ENCODE data around the gene CD4. TPM values are rescaled to one million over a fixed set of nuclear protein-coding genes. Genes with fewer than 3 reads are reported as not detected.
"Not testable (repeated sequence)": the region's sequence is repeated elsewhere in the genome, so short reads cannot be mapped to it uniquely, and the experiment has no call there.

The CD4 gene
- total RNA-seq, 2 donors from 2014 or later: 22.3 to 25.0 TPM

DNA sequence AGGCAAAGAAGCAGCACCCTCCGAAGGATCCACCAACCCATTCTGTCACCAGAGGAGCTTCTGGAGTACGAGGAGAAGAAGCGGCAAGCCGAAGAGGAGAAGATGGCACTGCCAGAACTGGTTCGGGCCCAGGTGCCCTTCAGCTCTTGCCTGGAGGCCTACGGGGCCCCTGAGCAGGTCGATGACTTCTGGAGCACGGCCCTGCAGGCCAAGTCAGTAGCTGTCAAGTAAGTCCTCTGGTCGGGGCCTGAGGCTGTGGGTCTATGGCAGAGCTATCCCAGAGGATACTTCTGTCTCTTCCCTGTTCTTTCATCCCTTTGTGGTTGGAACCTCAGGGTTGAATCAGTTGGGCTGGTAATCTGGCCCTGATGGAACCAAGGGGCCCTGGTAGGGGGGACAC, 72.1 kb downstream of the CD4 start:
- no peak for TF ChIP-seq CTCF (IDR thresholded peaks at IDR 0.05)
- Histone ChIP-seq H3K36me3 (peaks cover 80% of the 10 kb centered on the region), H3K4me3 (no peak overlapping the region), H3K27ac (no peak overlapping the region), H3K27me3 (replicated peaks; ENCODE audit: insufficient read depth) (no peaks in the 10 kb centered on the region), H3K9me3 (no peaks in the 10 kb centered on the region), H3K4me1 (ENCODE audit: control insufficient read depth in 1 of 2, low read depth in 2 of 2) (peaks cover 0 to under 1% of the 10 kb centered on the region in 2 donors)
- DNase-seq (ENCODE audit: low spot score) (no peak), ATAC-seq (ENCODE audit: insufficient number of reproducible peaks, low FRiP score, low read depth) (no peak)

- peaks cover 0 to 6% of the 10 kb centered on the region in 2 donors for H3K4me1 ChIP-seq (ENCODE audit: control insufficient read depth in 1 of 2, low read depth in 2 of 2)
- ATAC-seq (ENCODE audit: insufficient number of reproducible peaks, low FRiP score, low read depth): no peak
- no peaks in the 10 kb centered on the region for H3K27me3 ChIP-seq (replicated peaks; ENCODE audit: insufficient read depth)
- no peak overlapping the region for H3K4me3 ChIP-seq
- peaks cover 63% of the 10 kb centered on the region for H3K36me3 ChIP-seq
- no peak overlapping the region for H3K27ac ChIP-seq
- no peak for DNase-seq (ENCODE audit: low spot score)
- no peaks in the 10 kb centered on the region for H3K9me3 ChIP-seq
- no peak for TF ChIP-seq CTCF (IDR thresholded peaks at IDR 0.05)
These were observed 73.7 kb downstream of the CD4 start for GRCh38 chr12:6863033-6863432.

GRCh38 chr12:6863586-6864321, 74.4 kb downstream of the CD4 start:
- H3K4me1 ChIP-seq (ENCODE audit: control insufficient read depth in 1 of 2, low read depth in 2 of 2): peaks cover 6 to 12% of the 10 kb centered on the region in 2 donors
- no peaks in the 10 kb centered on the region for H3K27me3 ChIP-seq (replicated peaks; ENCODE audit: insufficient read depth)
- H3K36me3 ChIP-seq: peaks cover 56% of the 10 kb centered on the region
- no peak overlapping the region for H3K27ac ChIP-seq
- ATAC-seq (ENCODE audit: insufficient number of reproducible peaks, low FRiP score, low read depth) (no peak), DNase-seq (ENCODE audit: low spot score) (no peak)
- TF ChIP-seq CTCF (IDR thresholded peaks at IDR 0.05): no peak
- H3K9me3 ChIP-seq: no peaks in the 10 kb centered on the region
- no peak overlapping the region for H3K4me3 ChIP-seq

GRCh38 chr12:6865307-6865706, 76.0 kb downstream of the CD4 start:
- Histone ChIP-seq H3K4me1 (ENCODE audit: control insufficient read depth in 1 of 2, low read depth in 2 of 2) (peaks cover 15 to 27% of the 10 kb centered on the region in 2 donors), H3K36me3 (peaks cover 49% of the 10 kb centered on the region)
- H3K4me3 ChIP-seq; H3K27me3 ChIP-seq (replicated peaks; ENCODE audit: insufficient read depth); DNase-seq (ENCODE audit: low spot score); H3K9me3 ChIP-seq; ATAC-seq (ENCODE audit: insufficient number of reproducible peaks, low FRiP score, low read depth); H3K27ac ChIP-seq: not testable (repeated sequence)

GRCh38 chr12:6866163-6866919, 77.0 kb downstream of the CD4 start:
- ATAC-seq (ENCODE audit: insufficient number of reproducible peaks, low FRiP score, low read depth) (no peak), DNase-seq (ENCODE audit: low spot score) (no peak)
- Histone ChIP-seq H3K9me3 (no peaks in the 10 kb centered on the region), H3K4me1 (ENCODE audit: control insufficient read depth in 1 of 2, low read depth in 2 of 2) (peaks cover 20 to 35% of the 10 kb centered on the region in 2 donors), H3K27ac (peak overlapping the region; percentile 97 to 98), H3K27me3 (replicated peaks; ENCODE audit: insufficient read depth) (no peaks in the 10 kb centered on the region), H3K4me3 (peak overlapping the region; percentile 99), H3K36me3 (peaks cover 41% of the 10 kb centered on the region)
- no peak for TF ChIP-seq CTCF (IDR thresholded peaks at IDR 0.05)

Data from thoracic aorta (tissue), 2 donors.